Liver (tissue), 3 donors: Measurements from ENCODE around the gene PIEZO1.

Experiments used
- GABPA ChIP-seq, 2 donors: IDR thresholded peaks in 1 of 2; conservative IDR thresholded peaks in 1 of 2; 2 replicates each; pipeline ENCODE4 v1.6.1; 2016; ENCODE audit warnings: antibody characterized with exemption in 2 of 2, mild to moderate bottlenecking in 1 of 2, moderate library complexity in 1 of 2
- HNF4A ChIP-seq, 2 donors: conservative IDR thresholded peaks; 2 replicates each; pipeline ENCODE4 v1.6.1; 2016; ENCODE audit warnings: antibody characterized with exemption in 2 of 2, mild to moderate bottlenecking in 2 of 2
- RXRA ChIP-seq, 2 donors: IDR thresholded peaks; 2 replicates each; pipeline ENCODE4 v1.6.1; 2017 to 2018; ENCODE audit warnings: antibody characterized with exemption in 2 of 2, mild to moderate bottlenecking in 1 of 2
- SP1 ChIP-seq: IDR thresholded peaks from 2 replicates; pipeline ENCODE4 v1.6.1; 2018; ENCODE audit warnings: antibody characterized with exemption, mild to moderate bottlenecking
- TAF1 ChIP-seq: conservative IDR thresholded peaks from 2 replicates; pipeline ENCODE4 v1.6.1; 2016; ENCODE audit warnings: antibody characterized with exemption, mild to moderate bottlenecking
- TF ChIP-seq, protein P1 (sequence below): fragments of 150-350 bp; IDR thresholded peaks from 2 replicates; pipeline ENCODE4 v1.5.1; 2017; ENCODE audit warnings: improper control_type of control experiment, low read depth, low read length; ENCODE audit not compliant: missing input control
- donor health status: healthy.
- donor health status: healthy.

DNA sequence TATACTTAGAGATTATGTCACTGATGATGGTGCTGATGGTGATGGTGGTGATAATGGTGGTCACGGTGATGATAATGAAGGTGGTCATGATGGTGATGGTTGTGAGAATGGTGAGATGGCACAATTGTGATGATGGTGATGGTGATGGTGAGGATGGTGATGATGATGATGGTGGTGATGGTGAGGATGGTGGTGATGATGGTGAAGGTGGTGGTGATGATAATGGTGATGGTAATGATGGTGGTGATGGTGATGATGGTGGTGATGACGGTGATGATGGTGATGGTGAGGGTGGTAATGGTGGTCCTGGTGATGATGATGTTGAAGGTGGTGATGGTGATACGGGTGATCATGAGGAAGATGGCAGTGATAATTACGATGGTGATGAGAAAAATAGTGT is 13.1 kb upstream of the PIEZO1 start:
- TF ChIP-seq GABPA (IDR thresholded peaks at IDR 0.05 in 1 of 2, conservative IDR thresholded peaks at IDR 0.05 in 1 of 2), result no peak
- TF ChIP-seq, protein P1, sequence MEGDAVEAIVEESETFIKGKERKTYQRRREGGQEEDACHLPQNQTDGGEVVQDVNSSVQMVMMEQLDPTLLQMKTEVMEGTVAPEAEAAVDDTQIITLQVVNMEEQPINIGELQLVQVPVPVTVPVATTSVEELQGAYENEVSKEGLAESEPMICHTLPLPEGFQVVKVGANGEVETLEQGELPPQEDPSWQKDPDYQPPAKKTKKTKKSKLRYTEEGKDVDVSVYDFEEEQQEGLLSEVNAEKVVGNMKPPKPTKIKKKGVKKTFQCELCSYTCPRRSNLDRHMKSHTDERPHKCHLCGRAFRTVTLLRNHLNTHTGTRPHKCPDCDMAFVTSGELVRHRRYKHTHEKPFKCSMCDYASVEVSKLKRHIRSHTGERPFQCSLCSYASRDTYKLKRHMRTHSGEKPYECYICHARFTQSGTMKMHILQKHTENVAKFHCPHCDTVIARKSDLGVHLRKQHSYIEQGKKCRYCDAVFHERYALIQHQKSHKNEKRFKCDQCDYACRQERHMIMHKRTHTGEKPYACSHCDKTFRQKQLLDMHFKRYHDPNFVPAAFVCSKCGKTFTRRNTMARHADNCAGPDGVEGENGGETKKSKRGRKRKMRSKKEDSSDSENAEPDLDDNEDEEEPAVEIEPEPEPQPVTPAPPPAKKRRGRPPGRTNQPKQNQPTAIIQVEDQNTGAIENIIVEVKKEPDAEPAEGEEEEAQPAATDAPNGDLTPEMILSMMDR, result no peak
- TF ChIP-seq RXRA (IDR thresholded peaks at IDR 0.05), result no peak
- TF ChIP-seq SP1, result no peak
- TF ChIP-seq TAF1, result no peak
- no peak for TF ChIP-seq HNF4A (conservative IDR thresholded peaks at IDR 0.05)
